Calu3 (cell line): ENCODE results near the gene RIMBP2. TPM values are rescaled to one million over a fixed set of nuclear protein-coding genes. Genes with fewer than 3 reads are reported as not detected.

Experiments
- BruUV-seq: library from RNA; stranded (reverse); fragments of 400-500 nt; replicated peaks from 2 replicates; lab custom pipeline; 2021; lab: Mats Ljungman, UMichigan
- CTCF ChIA-PET: fragments of 300-600 bp; sonication (Branson Sonifier 250); formaldehyde crosslinking; loops from one replicate; lab custom pipeline; 2022; ENCODE audit warnings: antibody characterized with exemption; lab: Charles Lee
- DNase-seq: peaks from one replicate; pipeline ENCODE4 v3.0.0; 2022
- H3K27ac Mint-ChIP-seq: one replicate; pipeline ENCODE4 v1.8.0; 2022; ENCODE audit warnings: mixed read lengths; ENCODE audit not compliant: unreplicated experiment
- H3K27me3 Mint-ChIP-seq: one replicate; pipeline ENCODE4 v1.8.0; 2022; ENCODE audit warnings: mixed read lengths; ENCODE audit not compliant: unreplicated experiment
- H3K36me3 Mint-ChIP-seq: one replicate; pipeline ENCODE4 v1.8.0; 2022; ENCODE audit warnings: mild to moderate bottlenecking, moderate library complexity, mixed read lengths; ENCODE audit not compliant: insufficient read depth, unreplicated experiment
- H3K4me1 Mint-ChIP-seq: one replicate; pipeline ENCODE4 v1.8.0; 2022; ENCODE audit warnings: mild to moderate bottlenecking, low read depth, mixed read lengths; ENCODE audit not compliant: unreplicated experiment
- H3K4me3 Mint-ChIP-seq: one replicate; pipeline ENCODE4 v1.8.0; 2022; ENCODE audit warnings: mild to moderate bottlenecking, low read depth, moderate library complexity, mixed read lengths; ENCODE audit not compliant: unreplicated experiment
- H3K9me3 Mint-ChIP-seq: one replicate; pipeline ENCODE4 v1.8.0; 2022; ENCODE audit warnings: low read depth, mixed read lengths; ENCODE audit not compliant: unreplicated experiment
- intact Hi-C: fragments of 100-400 bp; cut with micrococcal nuclease; formaldehyde crosslinking; loops from one replicate; pipeline ENCODE4 v1.10.0; 2022; ENCODE audit not compliant: unreplicated experiment
- total RNA-seq: library from RNA; stranded (reverse); gene quantifications from 2 replicates; pipeline ENCODE4 v1.2.3, GENCODE V29; 2022
- TF ChIP-seq, protein P1 (sequence below): fragments of 200-600 bp; IDR thresholded peaks from one replicate; pipeline ENCODE4 v1.8.0; 2022; ENCODE audit warnings: antibody characterized with exemption; ENCODE audit not compliant: unreplicated experiment

Gene RIMBP2
- total RNA-seq, 1 experiment from 2014 or later, result 6.1 TPM

- TF ChIP-seq, protein P1, sequence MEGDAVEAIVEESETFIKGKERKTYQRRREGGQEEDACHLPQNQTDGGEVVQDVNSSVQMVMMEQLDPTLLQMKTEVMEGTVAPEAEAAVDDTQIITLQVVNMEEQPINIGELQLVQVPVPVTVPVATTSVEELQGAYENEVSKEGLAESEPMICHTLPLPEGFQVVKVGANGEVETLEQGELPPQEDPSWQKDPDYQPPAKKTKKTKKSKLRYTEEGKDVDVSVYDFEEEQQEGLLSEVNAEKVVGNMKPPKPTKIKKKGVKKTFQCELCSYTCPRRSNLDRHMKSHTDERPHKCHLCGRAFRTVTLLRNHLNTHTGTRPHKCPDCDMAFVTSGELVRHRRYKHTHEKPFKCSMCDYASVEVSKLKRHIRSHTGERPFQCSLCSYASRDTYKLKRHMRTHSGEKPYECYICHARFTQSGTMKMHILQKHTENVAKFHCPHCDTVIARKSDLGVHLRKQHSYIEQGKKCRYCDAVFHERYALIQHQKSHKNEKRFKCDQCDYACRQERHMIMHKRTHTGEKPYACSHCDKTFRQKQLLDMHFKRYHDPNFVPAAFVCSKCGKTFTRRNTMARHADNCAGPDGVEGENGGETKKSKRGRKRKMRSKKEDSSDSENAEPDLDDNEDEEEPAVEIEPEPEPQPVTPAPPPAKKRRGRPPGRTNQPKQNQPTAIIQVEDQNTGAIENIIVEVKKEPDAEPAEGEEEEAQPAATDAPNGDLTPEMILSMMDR, result no peak
- Mint-ChIP-seq H3K27ac (no peak overlapping the region), H3K27me3 (no peaks in the 10 kb centered on the region), H3K36me3 (no peaks in the 10 kb centered on the region), H3K9me3 (peaks cover 28% of the 10 kb centered on the region), H3K4me1 (no peaks in the 10 kb centered on the region), H3K4me3 (no peak overlapping the region)
- intact Hi-C loops, result no loop called here
- DNase-seq, result no peak
- CTCF ChIA-PET, result interaction anchor here (1.2 kb wide), 1 partner anchor 11 kb away, joined by 3 read pairs; no protein-coding TSS in a partner anchor
- no TSS peak for BruUV-seq
Measured at GRCh38 chr12:130651188-130651959, 64.7 kb downstream of the RIMBP2 start.

DNA sequence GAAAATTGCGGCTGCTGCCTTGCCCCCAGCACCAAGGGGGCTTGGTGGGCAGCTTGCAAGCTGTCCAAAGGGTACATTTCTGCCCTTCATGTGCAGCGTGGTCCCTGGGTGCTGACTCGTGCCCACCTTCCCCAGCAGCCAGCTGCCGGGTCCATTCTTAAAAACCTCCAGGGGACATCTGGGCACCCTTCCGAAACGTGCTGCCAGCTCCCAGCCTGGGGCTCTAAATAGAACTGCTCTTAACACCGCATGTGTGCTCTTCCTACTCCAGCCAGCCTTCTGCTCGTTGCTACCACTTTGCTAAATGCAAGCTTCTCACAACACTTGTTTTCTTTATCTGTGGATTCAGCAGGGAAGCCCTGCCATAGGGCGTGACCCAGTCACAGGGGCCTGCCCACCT lies 66.0 kb downstream of the RIMBP2 start:
- intact Hi-C loops, result no loop called here
- H3K4me3 Mint-ChIP-seq, result no peak overlapping the region

DNA sequence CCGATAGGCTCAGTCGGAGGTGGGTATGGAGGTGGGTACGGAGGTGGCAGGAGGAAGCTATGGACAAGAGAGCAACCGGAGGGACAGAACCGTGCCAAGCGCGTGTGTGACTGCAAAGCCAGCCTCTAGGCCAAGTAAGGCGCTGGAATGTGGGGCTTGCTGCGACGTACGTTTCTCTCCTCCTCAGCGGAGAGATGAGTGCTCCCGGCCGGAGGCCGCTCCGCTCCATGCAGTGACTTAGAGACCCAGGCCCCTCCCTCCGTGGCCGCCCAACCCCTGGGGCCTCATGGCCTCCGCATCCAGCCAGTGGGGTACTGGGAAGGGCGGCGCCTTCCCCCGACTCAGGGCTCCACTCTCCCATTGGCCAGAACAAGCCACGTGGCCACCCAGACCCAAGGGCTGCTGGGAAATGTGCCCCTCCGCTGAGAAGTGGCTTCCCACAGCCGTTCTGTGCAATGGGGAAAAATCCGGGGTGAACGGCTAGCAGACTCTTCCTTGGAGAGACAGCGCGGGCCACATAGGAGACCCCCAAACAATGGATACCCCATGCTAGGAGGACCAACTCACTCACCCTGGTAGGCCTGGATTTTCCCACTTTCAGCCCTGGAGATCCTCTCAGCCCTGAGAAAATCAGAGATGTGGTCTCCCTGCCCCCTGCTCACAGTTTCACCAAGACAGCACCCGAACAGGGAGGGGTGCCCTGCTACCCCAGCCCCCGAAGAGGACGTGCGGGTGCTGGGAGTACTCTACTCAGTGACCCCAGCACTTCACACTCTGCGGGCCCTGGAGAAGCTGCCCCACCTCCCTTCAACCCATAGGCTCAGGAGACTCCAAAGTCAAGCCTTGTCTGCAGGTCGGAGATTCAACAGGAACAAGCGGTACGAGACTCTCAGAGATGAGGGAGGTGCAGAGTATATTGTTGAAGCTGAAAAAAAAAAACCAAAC lies 66.7 kb downstream of the RIMBP2 start:
- CTCF ChIA-PET, result no interaction called here
- Mint-ChIP-seq H3K27me3 (no peaks in the 10 kb centered on the region), H3K4me1 (no peaks in the 10 kb centered on the region), H3K4me3 (no peak overlapping the region), H3K27ac (no peak overlapping the region), H3K36me3 (no peaks in the 10 kb centered on the region), H3K9me3 (peaks cover 26% of the 10 kb centered on the region)
- TF ChIP-seq, protein P1, result no peak
- intact Hi-C loops, result no loop called here
- BruUV-seq, result no TSS peak
- no peak for DNase-seq

More for the DNA sequence above, 66.0 kb downstream of the RIMBP2 start:
- Mint-ChIP-seq H3K27me3 (no peaks in the 10 kb centered on the region), H3K27ac (no peak overlapping the region), H3K4me1 (no peaks in the 10 kb centered on the region), H3K9me3 (peaks cover 28% of the 10 kb centered on the region), H3K36me3 (no peaks in the 10 kb centered on the region)
- no peak for DNase-seq
- CTCF ChIA-PET, result no interaction called here
- no TSS peak for BruUV-seq
- TF ChIP-seq, protein P1, result no peak

GRCh38 chr12:130647814-130648213 lies 68.3 kb downstream of the RIMBP2 start:
- H3K9me3 Mint-ChIP-seq, result peaks cover 17% of the 10 kb centered on the region
- BruUV-seq, result no TSS peak

More at GRCh38 chr12:130647814-130648213, 68.3 kb downstream of the RIMBP2 start:
- Mint-ChIP-seq H3K36me3 (no peaks in the 10 kb centered on the region), H3K27me3 (no peaks in the 10 kb centered on the region), H3K4me3 (no peak overlapping the region), H3K4me1 (no peaks in the 10 kb centered on the region), H3K27ac (no peak overlapping the region)
- DNase-seq, result no peak
- intact Hi-C loops, result no loop called here
- TF ChIP-seq, protein P1, result no peak
- CTCF ChIA-PET, result no interaction called here
